Pancreas (tissue), 10 donors: ENCODE measurements around the gene GPAM. TPM values are rescaled to one million over a fixed set of nuclear protein-coding genes. Genes with fewer than 3 reads are reported as not detected.

Experiments used
- ATAC-seq, 4 donors: fragments of 200-7000 bp; cut with Tn5 transposase; one replicate each; pipeline versions ENCODE4 v1.8.0 to v1.9.1; 2020; ENCODE audit warnings: mild to moderate bottlenecking in 4 of 4, moderate library complexity in 4 of 4
- DNase-seq, 6 donors: peaks; one replicate each; pipeline ENCODE4 v3.0.0-alpha.2; 2020
- FAIRE-seq: peaks from 2 replicates; lab custom pipeline; 2012; peaks lifted over from hg19 to GRCh38; lab: Jason Lieb, UNC
- H3K27ac ChIP-seq, 4 donors: fragments of 200-600 bp; sonication (generic); 1 replicate in 3 of 4; 2 replicates in 1 of 4; pipeline versions ENCODE4 v1.5.0 to v1.8.0; 2020
- H3K27me3 ChIP-seq, 4 donors: fragments of 200-600 bp; one replicate each; pipeline ENCODE4 v1.8.0; 2021
- H3K36me3 ChIP-seq, 3 donors: fragments of 200-600 bp; sonication (generic) in 1 of 3; one replicate each; pipeline versions ENCODE4 v1.5.0 to v1.8.0; 2020 to 2021
- H3K4me1 ChIP-seq, 3 donors: fragments of 200-600 bp; one replicate each; pipeline ENCODE4 v1.8.0; 2021
- H3K4me3 ChIP-seq, 4 donors: fragments of 200-600 bp; sonication (generic) in 2 of 4; one replicate each; pipeline versions ENCODE4 v1.5.0 to v1.8.0; 2020 to 2021
- H3K9me3 ChIP-seq, 4 donors: fragments of 200-600 bp; one replicate each; pipeline ENCODE4 v1.8.0; 2021
- WGBS, 2 donors: extraction: QIAGEN DNeasy Blood & Tissue Kit; methylation state at CpG; one replicate each; pipeline ENCODE4 v1.1.7; 2013; 5-methylcytosine and 5-hydroxymethylcytosine counted together
- intact Hi-C, 3 donors: fragments of 100-400 bp; cut with DNase I; formaldehyde crosslinking; loops; one replicate each; pipeline versions ENCODE4 v1.11.1 to v1.14.2; 2022
- polyA plus RNA-seq, 2 donors: library from polyadenylated mRNA; stranded (reverse); fragments of 200-250 nt; gene quantifications; one replicate each; pipeline ENCODE4 v1.2.3, GENCODE V29; 2013
- total RNA-seq, 6 donors: library from RNA; stranded (reverse); fragmentation: NEBNext Ultra II Directional in 4 of 6; extraction: Animal tissue kit (Norgen Biotek cat#: 25700) in 4 of 6; gene quantifications; one replicate each; pipeline versions ENCODE4 v1.2.1 to v1.2.4, GENCODE V29; 2021 to 2023
- TF ChIP-seq, protein P1 (sequence below), 4 donors: fragments of 200-600 bp; sonication (generic) in 3 of 4; IDR thresholded peaks; one replicate each; pipeline versions ENCODE4 v1.5.0 to v1.8.0; 2021; ENCODE audit warnings: antibody characterized with exemption in 4 of 4
- donor health status: healthy with polysubstance abuse.
- donor health status: DM: no; HTN: no; CAD: no; lungs with moderate emphysema.
- donor health status: DM: no; HTN: no; CAD: no.
- donor health status: control.
- donor health status: control.
- donor health status: Bipolar disorder and iron deficiency.
- donor health status: DM: yes; HTN: yes; CAD: no.
- donor health status: DM: no; HTN: no; CAD: no.
- donor health status: DM: no; HTN: no; CAD: no.
- donor health status: DM: yes; HTN: yes; CAD: no.

The GPAM gene
- total and polyA plus RNA-seq, 8 donors, result 2.9 to 29.4 (median 4.2) TPM

DNA sequence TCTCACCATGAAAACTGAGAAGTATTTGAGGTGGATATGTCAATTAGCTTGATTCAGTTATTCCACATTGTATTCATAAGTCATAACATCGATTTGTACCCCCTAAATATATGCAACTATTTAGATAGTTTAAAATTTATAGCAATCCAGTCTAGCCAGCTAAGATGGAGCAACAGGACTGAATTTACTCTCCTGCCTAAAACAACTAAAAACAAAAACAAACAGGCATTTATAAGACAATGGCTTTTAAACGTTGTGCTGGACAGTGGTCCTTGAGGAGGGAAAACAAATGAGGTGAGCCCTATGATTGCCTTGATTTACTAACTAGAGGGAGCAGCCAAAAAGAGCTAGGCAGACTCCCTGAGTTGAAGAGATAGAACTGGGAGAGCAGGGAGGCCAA lies 814 bp upstream of the GPAM start:
- TF ChIP-seq, protein P1, sequence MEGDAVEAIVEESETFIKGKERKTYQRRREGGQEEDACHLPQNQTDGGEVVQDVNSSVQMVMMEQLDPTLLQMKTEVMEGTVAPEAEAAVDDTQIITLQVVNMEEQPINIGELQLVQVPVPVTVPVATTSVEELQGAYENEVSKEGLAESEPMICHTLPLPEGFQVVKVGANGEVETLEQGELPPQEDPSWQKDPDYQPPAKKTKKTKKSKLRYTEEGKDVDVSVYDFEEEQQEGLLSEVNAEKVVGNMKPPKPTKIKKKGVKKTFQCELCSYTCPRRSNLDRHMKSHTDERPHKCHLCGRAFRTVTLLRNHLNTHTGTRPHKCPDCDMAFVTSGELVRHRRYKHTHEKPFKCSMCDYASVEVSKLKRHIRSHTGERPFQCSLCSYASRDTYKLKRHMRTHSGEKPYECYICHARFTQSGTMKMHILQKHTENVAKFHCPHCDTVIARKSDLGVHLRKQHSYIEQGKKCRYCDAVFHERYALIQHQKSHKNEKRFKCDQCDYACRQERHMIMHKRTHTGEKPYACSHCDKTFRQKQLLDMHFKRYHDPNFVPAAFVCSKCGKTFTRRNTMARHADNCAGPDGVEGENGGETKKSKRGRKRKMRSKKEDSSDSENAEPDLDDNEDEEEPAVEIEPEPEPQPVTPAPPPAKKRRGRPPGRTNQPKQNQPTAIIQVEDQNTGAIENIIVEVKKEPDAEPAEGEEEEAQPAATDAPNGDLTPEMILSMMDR (IDR thresholded peaks at IDR 0.05), result no peak
- intact Hi-C loops, result no loop called here
- FAIRE-seq (no peak), DNase-seq (no peak), ATAC-seq (no peak)
- 14 to 24% methylated on average over 2 of the region's 2 CpGs for WGBS, 2 donors
- peaks cover 0 to 7% (median 0%) of the 10 kb centered on the region in 3 donors for H3K36me3 ChIP-seq
- H3K27ac ChIP-seq, result peak overlapping the region in 1 of 4 donors; percentile 47
- peaks cover 0 to 13% (median 10%) of the 10 kb centered on the region in 3 donors for H3K4me1 ChIP-seq
- H3K27me3 ChIP-seq, result no peaks in the 10 kb centered on the region
- peak overlapping the region in 3 of 4 donors; percentile 64 to 93 (median 82) for H3K4me3 ChIP-seq
- H3K9me3 ChIP-seq, result no peaks in the 10 kb centered on the region

DNA sequence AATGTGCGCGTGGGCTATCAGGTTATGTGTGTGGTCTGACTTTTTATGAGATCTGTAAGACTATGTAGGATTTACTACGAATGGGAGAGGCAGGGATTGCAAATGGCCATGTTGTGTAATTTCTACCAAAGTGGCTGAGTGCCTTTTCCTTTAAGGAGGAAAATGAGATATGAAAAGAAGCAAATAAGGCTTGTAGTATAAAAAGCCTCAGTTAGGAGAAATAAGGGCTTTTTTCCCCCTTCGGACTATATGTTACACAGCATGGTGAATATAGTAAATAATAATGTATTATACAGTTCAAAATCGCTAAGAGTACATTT lies 447 bp upstream of the GPAM start:
- Histone ChIP-seq H3K27ac (peak overlapping the region; percentile 35 to 78 (median 58)), H3K27me3 (no peaks in the 10 kb centered on the region), H3K36me3 (peaks cover 0 to 9% (median 0%) of the 10 kb centered on the region in 3 donors), H3K4me3 (peak overlapping the region; percentile 64 to 98 (median 88)), H3K4me1 (peaks cover 0 to 13% (median 10%) of the 10 kb centered on the region in 3 donors), H3K9me3 (no peaks in the 10 kb centered on the region)
- ATAC-seq (no peak), FAIRE-seq (no peak), DNase-seq (no peak)
- intact Hi-C loops, result no loop called here
- 4 to 7% methylated on average over 5 of the region's 5 CpGs for WGBS, 2 donors
- TF ChIP-seq, protein P1 (IDR thresholded peaks at IDR 0.05), result no peak

DNA sequence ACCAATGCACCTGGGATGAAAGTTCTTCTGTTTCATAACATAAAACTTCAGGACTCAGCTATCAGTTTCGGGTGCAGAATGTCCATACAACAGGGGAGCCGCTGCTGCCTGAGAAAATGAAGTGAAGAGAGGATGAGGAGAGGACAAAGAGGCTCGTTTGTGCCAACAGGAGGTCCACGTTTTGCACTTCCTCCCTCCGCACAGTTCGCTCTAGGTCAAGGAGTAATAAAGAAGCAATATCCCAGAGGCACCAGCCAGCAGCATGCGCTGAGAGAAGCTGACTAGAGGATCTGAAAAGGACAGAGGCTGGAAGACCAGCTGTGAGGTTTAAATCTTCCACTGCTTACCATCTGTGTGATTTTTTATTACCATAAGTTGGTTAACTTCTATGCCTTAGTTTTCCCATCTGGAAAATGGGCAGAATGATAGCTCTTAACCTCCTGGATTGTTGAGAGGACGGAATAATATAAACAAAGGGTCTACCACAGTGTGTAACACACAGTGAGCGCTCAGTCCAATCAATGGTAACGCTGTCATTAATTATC lies 709 bp downstream of the GPAM start:
- Histone ChIP-seq H3K4me1 (peaks cover 0 to 13% (median 10%) of the 10 kb centered on the region in 3 donors), H3K27ac (peak overlapping the region in 1 of 4 donors; percentile 78), H3K4me3 (peak overlapping the region; percentile 64 to 98 (median 88)), H3K36me3 (peaks cover 0 to 9% (median 0%) of the 10 kb centered on the region in 3 donors), H3K9me3 (no peaks in the 10 kb centered on the region), H3K27me3 (no peaks in the 10 kb centered on the region)
- DNase-seq (no peak), ATAC-seq (no peak), FAIRE-seq (no peak)
- intact Hi-C loops, result no loop called here
- TF ChIP-seq, protein P1 (IDR thresholded peaks at IDR 0.05), result no peak
- WGBS, 2 donors, result 12 to 21% methylated on average over 10 of the region's 10 CpGs

DNA sequence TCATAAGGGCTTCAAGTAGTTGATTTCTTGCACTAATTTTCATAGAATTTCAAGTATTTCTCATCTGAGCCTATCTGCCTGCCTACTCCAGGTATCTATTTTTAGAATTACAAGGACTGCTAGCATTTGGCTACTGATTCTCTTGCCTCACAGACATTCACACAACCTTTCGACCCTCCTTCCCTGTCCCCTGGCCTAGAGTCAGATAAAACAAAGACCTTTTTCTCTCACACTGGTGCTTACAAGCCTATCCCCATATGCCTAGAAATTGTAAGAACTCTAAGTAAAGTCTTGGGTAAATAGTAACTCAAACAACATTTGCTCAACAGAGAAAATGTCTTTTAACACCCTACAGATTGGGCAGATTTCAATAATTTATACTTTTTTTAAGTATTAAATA lies 6.3 kb downstream of the GPAM start:
- intact Hi-C loops, result no loop called here
- ATAC-seq (no peak), DNase-seq (no peak), FAIRE-seq (no peak)
- TF ChIP-seq, protein P1 (IDR thresholded peaks at IDR 0.05), result no peak
- 40 to 73% methylated on average over 1 of the region's 1 CpG for WGBS, 2 donors
- Histone ChIP-seq H3K4me1 (peaks cover 0 to under 1% (median 0%) of the 10 kb centered on the region in 3 donors), H3K4me3 (no peak overlapping the region), H3K27ac (no peak overlapping the region), H3K9me3 (no peaks in the 10 kb centered on the region), H3K27me3 (no peaks in the 10 kb centered on the region), H3K36me3 (peaks cover 0 to 28% (median 0%) of the 10 kb centered on the region in 3 donors)

DNA sequence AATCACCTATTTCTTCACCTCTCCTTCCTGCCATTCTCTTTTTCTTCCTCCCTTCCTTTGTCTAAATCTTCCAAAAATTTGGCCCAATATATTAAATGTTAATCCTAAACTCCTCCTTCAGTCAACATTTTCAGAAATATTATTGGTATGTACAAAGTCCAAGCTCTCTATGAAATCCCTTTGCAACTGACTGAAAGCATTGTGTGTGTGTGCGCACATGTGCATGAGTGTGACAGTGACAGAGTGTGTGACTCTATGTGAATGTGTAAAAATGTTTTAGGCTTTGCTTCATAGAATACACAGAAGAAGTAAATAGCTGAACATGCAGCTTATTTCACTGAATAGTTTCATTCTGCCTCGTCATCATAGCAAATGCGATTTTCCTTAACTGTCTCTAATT lies 7.0 kb downstream of the GPAM start:
- 88 to 90% methylated on average over 3 of the region's 3 CpGs for WGBS, 2 donors
- Histone ChIP-seq H3K27me3 (no peaks in the 10 kb centered on the region), H3K36me3 (peaks cover 0 to 35% (median 0%) of the 10 kb centered on the region in 3 donors), H3K4me1 (no peaks in the 10 kb centered on the region), H3K4me3 (no peak overlapping the region), H3K27ac (no peak overlapping the region), H3K9me3 (no peaks in the 10 kb centered on the region)
- FAIRE-seq (no peak), ATAC-seq (no peak), DNase-seq (no peak)
- TF ChIP-seq, protein P1 (IDR thresholded peaks at IDR 0.05), result no peak
- intact Hi-C loops, result no loop called here
